ENCODE measurements around the gene TEDC1. TPM values are rescaled to one million over a fixed set of nuclear protein-coding genes. Genes with fewer than 3 reads are reported as not detected.

The TEDC1 gene
- total RNA-seq, 4 donors from 2014 or later: 0.51 to 11.0 (median 9.4) TPM; not detected in 1

DNA sequence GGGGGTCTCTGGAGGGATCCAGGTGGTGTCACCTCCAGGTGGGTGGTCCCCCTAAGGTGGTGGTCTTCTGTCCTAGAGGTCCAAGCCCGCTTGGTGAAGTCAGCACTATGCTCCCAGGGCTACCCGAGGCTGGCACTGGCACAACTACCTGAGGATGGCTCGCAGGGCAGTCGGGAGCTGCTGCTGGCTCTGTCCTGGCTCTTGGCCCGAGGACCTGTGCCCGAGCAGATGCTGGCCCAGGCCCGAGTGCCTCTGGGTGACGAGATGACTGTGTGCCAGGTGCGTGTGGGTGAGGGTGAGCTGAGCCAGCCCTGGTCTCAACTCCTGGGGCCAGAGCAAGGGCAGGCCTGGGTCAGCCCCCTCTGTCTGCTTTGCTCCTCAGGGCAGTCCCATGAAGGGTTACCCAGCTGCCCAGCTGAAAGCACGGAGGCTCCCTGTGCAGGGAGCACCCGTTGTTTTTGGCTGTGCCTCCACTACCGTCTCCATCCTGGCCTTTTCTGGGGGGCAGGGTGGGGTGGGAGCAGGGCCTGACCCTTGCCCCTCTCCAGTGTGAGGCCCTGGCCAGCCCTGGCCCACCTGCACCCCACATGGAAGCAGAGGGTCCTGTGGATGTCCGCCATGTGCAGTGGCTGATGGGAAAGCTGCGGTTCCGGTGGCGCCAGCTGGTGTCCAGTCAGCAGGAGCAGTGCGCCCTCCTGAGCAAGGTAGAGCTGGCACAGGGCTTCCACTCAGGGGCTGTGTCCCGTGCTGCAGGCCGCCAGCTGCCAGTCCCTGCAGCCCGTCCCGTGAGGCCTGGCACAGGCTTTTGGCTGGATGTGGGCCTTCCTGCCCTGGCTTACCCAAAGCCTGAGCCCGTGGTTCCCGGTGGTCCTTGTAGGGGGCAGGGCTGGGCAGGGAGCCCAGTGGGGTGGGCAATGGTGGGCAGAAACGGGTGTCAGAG lies 1.3 kb downstream of the TEDC1 start:
- no peaks in the 10 kb centered on the region for H3K27me3 ChIP-seq
- H3K4me1 ChIP-seq: peaks cover 0 to 9% of the 10 kb centered on the region in 2 donors
- no peaks in the 10 kb centered on the region for H3K36me3 ChIP-seq
- intact Hi-C loops (cut with DNase I; ENCODE audit: low total_unique reads): no loop called here
- H3K4me3 ChIP-seq: peak overlapping the region in 1 of 2 donors; percentile 72
- TF ChIP-seq CTCF (IDR thresholded peaks at IDR 0.05): no peak
- TF ChIP-seq POLR2A (IDR thresholded peaks at IDR 0.05): no peak
- H3K9me3 ChIP-seq: no peaks in the 10 kb centered on the region
- peak; percentile 38 to 39 for DNase-seq
- H3K27ac ChIP-seq: no peak overlapping the region

GRCh38 chr14:105492971-105493871 lies 2.2 kb downstream of the TEDC1 start:
- H3K4me3 ChIP-seq: no peak overlapping the region
- DNase-seq: peak; percentile 18 to 19
- H3K4me1 ChIP-seq: peaks cover 0 to 9% of the 10 kb centered on the region in 2 donors
- H3K27me3 ChIP-seq: no peaks in the 10 kb centered on the region
- no peaks in the 10 kb centered on the region for H3K9me3 ChIP-seq
- intact Hi-C loops (cut with DNase I; ENCODE audit: low total_unique reads): no loop called here
- no peaks in the 10 kb centered on the region for H3K36me3 ChIP-seq
- TF ChIP-seq POLR2A (IDR thresholded peaks at IDR 0.05) (no peak), CTCF (IDR thresholded peaks at IDR 0.05) (no peak)
- no peak overlapping the region for H3K27ac ChIP-seq

DNA sequence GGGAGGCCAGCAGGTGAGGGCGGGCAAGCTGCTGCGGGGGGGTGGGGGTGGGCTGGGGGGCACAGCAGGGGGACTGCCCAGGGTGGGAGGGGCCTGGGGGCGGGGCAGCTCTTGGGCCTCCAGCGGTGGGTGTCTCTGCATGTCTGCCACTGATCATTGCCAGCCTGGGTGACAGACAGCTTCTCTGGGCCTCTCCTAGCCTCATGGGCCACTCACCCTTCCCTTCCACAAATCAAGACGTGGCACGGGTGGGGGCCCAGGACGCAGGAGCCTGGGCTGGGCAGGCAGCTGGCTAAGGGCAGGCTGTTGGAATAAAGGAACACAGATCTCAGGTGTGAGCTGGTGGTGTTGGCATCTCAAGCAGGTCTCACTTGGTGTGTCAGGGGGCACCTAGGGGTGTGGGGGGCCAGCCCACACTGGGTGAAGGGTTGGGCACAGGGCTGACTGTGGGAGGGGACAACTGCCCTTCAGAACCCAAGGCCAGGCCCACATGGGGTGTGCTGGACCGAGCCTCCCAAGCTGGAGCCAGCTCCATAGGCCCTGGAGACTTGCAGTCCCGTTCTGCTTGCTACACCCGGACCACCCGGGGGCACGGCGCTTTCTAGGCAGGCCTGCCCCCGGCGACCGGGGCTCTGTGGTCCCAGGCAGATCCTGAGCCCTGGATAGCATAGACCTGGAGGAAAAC lies 3.0 kb downstream of the TEDC1 start:
- Histone ChIP-seq H3K9me3 (no peaks in the 10 kb centered on the region), H3K36me3 (no peaks in the 10 kb centered on the region), H3K27me3 (no peaks in the 10 kb centered on the region), H3K4me3 (no peak overlapping the region), H3K27ac (no peak overlapping the region), H3K4me1 (peaks cover 0 to 8% of the 10 kb centered on the region in 2 donors)
- intact Hi-C loops (cut with DNase I; ENCODE audit: low total_unique reads): no loop called here
- TF ChIP-seq CTCF (IDR thresholded peaks at IDR 0.05) (no peak), POLR2A (IDR thresholded peaks at IDR 0.05) (no peak)
- peak in 1 of 2 donors; percentile 13 for DNase-seq

DNA sequence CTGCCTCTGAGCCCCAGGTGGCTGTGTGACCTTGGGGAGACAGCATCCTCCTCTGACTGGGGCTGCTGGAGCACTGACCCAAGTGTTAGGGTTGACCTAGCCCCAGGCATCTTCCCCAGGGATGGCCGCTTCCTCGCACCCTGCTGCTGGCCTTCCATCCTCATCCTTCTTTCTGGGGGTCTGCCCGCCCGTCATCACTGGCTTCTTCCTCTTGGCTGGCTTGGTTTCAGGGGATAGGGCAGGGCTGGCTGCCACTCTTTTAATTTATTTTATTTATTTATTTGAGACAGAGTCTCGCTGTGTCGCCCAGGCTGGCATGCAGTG lies 3.5 kb downstream of the TEDC1 start:
- Histone ChIP-seq H3K27me3 (no peaks in the 10 kb centered on the region), H3K27ac (no peak overlapping the region), H3K4me3 (no peak overlapping the region), H3K9me3 (no peaks in the 10 kb centered on the region), H3K4me1 (peaks cover 0 to 3% of the 10 kb centered on the region in 2 donors), H3K36me3 (no peaks in the 10 kb centered on the region)
- TF ChIP-seq POLR2A (IDR thresholded peaks at IDR 0.05) (no peak), CTCF (IDR thresholded peaks at IDR 0.05) (no peak)
- intact Hi-C loops (cut with DNase I; ENCODE audit: low total_unique reads): no loop called here
- no peak for DNase-seq
